GM12878 (cell line): ENCODE results near the gene KRT82. TPM values are rescaled to one million over a fixed set of nuclear protein-coding genes. Genes with fewer than 3 reads are reported as not detected.

Experiments used
- ATAC-seq: fragments of 200-7000 bp; cut with Tn5 transposase; 3 replicates; pipeline ENCODE4 v1.9.1; 2020; ENCODE audit warnings: mild to moderate bottlenecking, moderate library complexity
- BruUV-seq: library from RNA; stranded (reverse); fragments of 400-500 nt; replicated peaks from 2 replicates; lab custom pipeline; 2021; lab: Mats Ljungman, UMichigan
- CTCF ChIA-PET: fragments of 300-600 bp; sonication (Branson Sonifier 250); formaldehyde crosslinking; extraction: SDS; loops from one replicate; lab custom pipeline; 2021; ENCODE audit warnings: inconsistent platforms; lab: Yijun Ruan, JAX
- POLR2A ChIA-PET: fragments of 350-600 bp; formaldehyde crosslinking; extraction: SDS; loops from one replicate; lab custom pipeline; 2021; ENCODE audit warnings: inconsistent platforms; lab: Charles Lee
- RAD21 ChIA-PET: fragments of 300-600 bp; sonication (Branson Sonifier 250); formaldehyde crosslinking; loops from one replicate; lab custom pipeline; 2023; ENCODE audit warnings: antibody characterized with exemption; ENCODE audit not compliant: unreplicated experiment; lab: Charles Lee
- SMC1A ChIA-PET: fragments of 300-600 bp; sonication (Branson Sonifier 250); formaldehyde crosslinking; loops from one replicate; lab custom pipeline; 2023; ENCODE audit not compliant: unreplicated experiment, uncharacterized antibody; lab: Charles Lee
- DNase-seq: peaks from one replicate; pipeline ENCODE4 v3.0.0-alpha.2; 2011; ENCODE audit warnings: low read depth, low spot score
- FAIRE-seq: peaks from 3 replicates; lab custom pipeline; 2011; peaks lifted over from hg19 to GRCh38; lab: Jason Lieb, UNC
- H2AFZ ChIP-seq: 2 replicates; pipeline ENCODE4 v1.6.0; 2011; ENCODE audit warnings: low read depth, low read length, control low read depth; ENCODE audit not compliant: control insufficient read depth
- H3K27ac ChIP-seq: 2 replicates; pipeline ENCODE4 v1.5.1; 2011; ENCODE audit warnings: control low read depth; ENCODE audit not compliant: control insufficient read depth, insufficient read depth
- H3K27me3 ChIP-seq, 2 experiments: replicated peaks in 1 of 2; 2 replicates each; pipeline versions ENCODE4 v1.6.0 to v1.6.1; 2011; ENCODE audit warnings: low read length in 1 of 2; ENCODE audit not compliant: control insufficient read depth in 2 of 2, insufficient read depth in 2 of 2
- H3K36me3 ChIP-seq, 2 experiments: 2 replicates each; pipeline ENCODE4 v1.5.1; 2011; ENCODE audit warnings: low read length in 1 of 2; ENCODE audit not compliant: control insufficient read depth in 2 of 2, insufficient read depth in 2 of 2
- H3K4me1 ChIP-seq: 2 replicates; pipeline ENCODE4 v1.6.1; 2011; ENCODE audit warnings: mild to moderate bottlenecking, low read length, moderate library complexity, mixed read lengths; ENCODE audit not compliant: control insufficient read depth, insufficient read depth
- H3K4me2 ChIP-seq: 2 replicates; pipeline ENCODE4 v1.6.0; 2011; ENCODE audit warnings: control low read depth; ENCODE audit not compliant: control insufficient read depth, insufficient read depth
- H3K4me3 ChIP-seq: fragments of 200-600 bp; sonication (generic); 2 replicates; pipeline ENCODE4 v1.5.1; 2016
- H3K79me2 ChIP-seq: 2 replicates; pipeline ENCODE4 v1.6.0; 2011; ENCODE audit warnings: low read length; ENCODE audit not compliant: control insufficient read depth, insufficient read depth
- H3K9ac ChIP-seq: 2 replicates; pipeline ENCODE4 v1.8.0; 2011; ENCODE audit warnings: low read length, control low read depth, mixed read lengths; ENCODE audit not compliant: control insufficient read depth, insufficient read depth
- H3K9me3 ChIP-seq: replicated peaks from 3 replicates; pipeline ENCODE4 v1.5.1; 2011; ENCODE audit warnings: mild to moderate bottlenecking, low read length; ENCODE audit not compliant: control insufficient read depth, insufficient read depth
- H4K20me1 ChIP-seq: 2 replicates; pipeline ENCODE4 v1.6.0; 2011; ENCODE audit not compliant: control insufficient read depth, insufficient read depth
- CREM ChIP-seq: IDR thresholded peaks from 2 replicates; pipeline ENCODE4 v1.6.1; 2014; ENCODE audit warnings: antibody characterized with exemption, low read depth
- DPF2 ChIP-seq: fragments of 450-650 bp; IDR thresholded peaks from 2 replicates; pipeline ENCODE4 v1.6.1; 2017; ENCODE audit warnings: mild to moderate bottlenecking
- EP300 ChIP-seq, 2 experiments: fragments of 150-350 bp in 1 of 2; IDR thresholded peaks; 2 replicates each; pipeline ENCODE4 v1.6.1; 2011 to 2012; ENCODE audit warnings: low read depth in 2 of 2, low read length in 2 of 2, borderline replicate concordance in 1 of 2, improper control_type of control experiment in 1 of 2, inconsistent platforms in 1 of 2; ENCODE audit not compliant: control insufficient read depth in 1 of 2
- FOXM1 ChIP-seq: IDR thresholded peaks from 2 replicates; pipeline ENCODE4 v1.6.1; 2012; ENCODE audit warnings: low read depth, mild to moderate bottlenecking, inconsistent platforms, low read length, moderate library complexity
- IRF3 ChIP-seq: fragments of 450-650 bp; IDR thresholded peaks from 2 replicates; pipeline ENCODE4 v1.6.1; 2014; ENCODE audit warnings: mild to moderate bottlenecking
- KDM1A ChIP-seq: fragments of 200-600 bp; sonication (generic); IDR thresholded peaks from 2 replicates; pipeline ENCODE4 v1.6.1; 2016; ENCODE audit warnings: borderline replicate concordance
- LARP7 ChIP-seq: fragments of 450-650 bp; IDR thresholded peaks from 2 replicates; pipeline ENCODE4 v1.6.1; 2017; ENCODE audit warnings: mild to moderate bottlenecking
- POLR2A ChIP-seq: IDR thresholded peaks from 2 replicates; pipeline ENCODE4 v1.6.1; 2011; ENCODE audit warnings: low read depth, mild to moderate bottlenecking, low read length
- RELB ChIP-seq: fragments of 450-650 bp; IDR thresholded peaks from 2 replicates; pipeline ENCODE4 v1.6.1; 2017; ENCODE audit warnings: low read depth, mild to moderate bottlenecking, moderate library complexity
- SKIL ChIP-seq: fragments of 450-650 bp; IDR thresholded peaks from 2 replicates; pipeline ENCODE4 v1.6.1; 2017; ENCODE audit warnings: mild to moderate bottlenecking, low read depth, inconsistent platforms; ENCODE audit not compliant: poor library complexity, severe bottlenecking
- STAT1 ChIP-seq: fragments of 450-650 bp; conservative IDR thresholded peaks from 2 replicates; pipeline ENCODE4 v1.6.1; 2014; ENCODE audit warnings: antibody characterized with exemption, mild to moderate bottlenecking
- TCF12 ChIP-seq: IDR thresholded peaks from 2 replicates; pipeline ENCODE4 v1.6.1; 2011; ENCODE audit warnings: low read depth, mild to moderate bottlenecking, low read length
- TCF3 ChIP-seq: IDR thresholded peaks from 2 replicates; pipeline ENCODE4 v1.6.1; 2012; ENCODE audit warnings: low read depth, mild to moderate bottlenecking, low read length, borderline replicate concordance; ENCODE audit not compliant: insufficient read depth
- YY1 ChIP-seq: IDR thresholded peaks from 2 replicates; pipeline ENCODE4 v1.6.1; 2011; ENCODE audit warnings: low read depth, mild to moderate bottlenecking, low read length
- ZBTB11 ChIP-seq: fragments of 450-650 bp; formaldehyde crosslinking; IDR thresholded peaks from 2 replicates; pipeline ENCODE4 v1.5.0; 2022; ENCODE audit warnings: mild to moderate bottlenecking, missing genetic modification characterization
- ZNF207 ChIP-seq: fragments of 450-650 bp; IDR thresholded peaks from 2 replicates; pipeline ENCODE4 v1.6.1; 2014; ENCODE audit warnings: antibody characterized with exemption, mild to moderate bottlenecking, borderline replicate concordance
- ZZZ3 ChIP-seq: IDR thresholded peaks from 2 replicates; pipeline ENCODE4 v1.6.1; 2011; ENCODE audit warnings: low read depth; ENCODE audit not compliant: control insufficient read depth, insufficient read length
- WGBS: methylation state at CpG from one replicate; pipeline ENCODE4 v1.1.6; 2016; ENCODE audit warnings: low lambda C conversion rate; ENCODE audit not compliant: insufficient replicate concordance, insufficient coverage; ENCODE audit errors: missing lambda C conversion rate; 5-methylcytosine and 5-hydroxymethylcytosine counted together
- in situ Hi-C: fragments of 300-500 bp; cut with MboI; formaldehyde crosslinking; loops from 9 replicates; pipeline ENCODE4 v1.14.3; 2018; ENCODE audit warnings: mixed read lengths
- intact Hi-C: fragments of 100-400 bp; cut with micrococcal nuclease; formaldehyde crosslinking; loops from one replicate; pipeline ENCODE4 v1.14.2; 2022; ENCODE audit not compliant: unreplicated experiment
- polyA plus RNA-seq, 11 experiments: library from polyadenylated mRNA; depleted of rRNA in 4 of 11; unstranded in 6 of 11; stranded (reverse) in 5 of 11; fragments of >200 nt; fragmentation: Nextera tagmentation in 4 of 11; fragmentation: Illumina TruSeq in 1 of 11; extraction: Ambion mirVana in 4 of 11; extraction: Trizol in 1 of 11; gene quantifications; 1 replicate in 1 of 11; 2 replicates in 10 of 11; pipeline versions ENCODE4 v1.2.1 to v1.2.3, GENCODE V29; 2011 to 2016; ENCODE audit warnings: inconsistent platforms in 2 of 11, missing spikeins in 2 of 11, low read depth in 1 of 11
- total RNA-seq, 4 experiments: library from RNA; depleted of rRNA in 3 of 4; stranded (reverse); fragments of >200 nt in 3 of 4; fragmentation: Illumina TruSeq in 1 of 4; extraction: Trizol in 1 of 4; gene quantifications; 2 replicates each; pipeline versions ENCODE4 v1.2.1 to v1.2.3, GENCODE V29; 2013 to 2021

The KRT82 gene
- total and polyA plus RNA-seq, 10 of the 15 experiments (the other 5 are each of a cell fraction or from before 2014, with no cell fraction given), result not detected

GRCh38 chr12:52364901-52365489, 41.1 kb downstream of the KRT82 start:
- ChIA-PET POLR2A (no interaction called here), CTCF (interaction anchor here (1.5 to 1.7 kb wide), 2 partner anchors 9 to 10 kb away, joined by 4 read pairs; no protein-coding TSS in a partner anchor), SMC1A (no interaction called here), RAD21 (no interaction called here)
- FAIRE-seq (no peak), ATAC-seq (peak; percentile 36; the same call in 2 of the 3 replicates), DNase-seq (no peak)
- no TSS peak for BruUV-seq
- intact Hi-C loops (no loop called here), in situ Hi-C loops (no loop called here)
- Histone ChIP-seq H3K4me2 (no peak overlapping the region), H3K27ac (no peak overlapping the region), H3K79me2 (no peaks in the 10 kb centered on the region), H3K36me3 (no peaks in the 10 kb centered on the region), H3K4me3 (no peak overlapping the region), H3K9me3 (no peaks in the 10 kb centered on the region), H3K9ac (no peak overlapping the region), H4K20me1 (no peaks in the 10 kb centered on the region; the same call in 1 of the 2 replicates), H3K4me1 (no peaks in the 10 kb centered on the region), H3K27me3 (peaks cover 0 to 2% of the 10 kb centered on the region in 2 experiments; a peak in 2 of 4 replicates), H2AFZ (no peak overlapping the region)
- WGBS, result 11% methylated on average over 14 of the region's 14 CpGs
- no peak for TF ChIP-seq RELB
- TF ChIP-seq STAT1, result no peak
- no peak for TF ChIP-seq EP300 (IDR thresholded peaks at IDR 0.05; ENCODE audit: borderline replicate concordance in 1 of 2, control insufficient read depth in 1 of 2, low read depth in 2 of 2, low read length in 2 of 2)
- no peak for TF ChIP-seq SKIL
- TF ChIP-seq TCF12, result no peak
- no peak for TF ChIP-seq IRF3
- no peak for TF ChIP-seq YY1
- no peak for TF ChIP-seq DPF2
- TF ChIP-seq ZBTB11 (CRISPR knock-in tag), result no peak
- no peak for TF ChIP-seq ZZZ3
- TF ChIP-seq FOXM1, result no peak
- TF ChIP-seq POLR2A, result no peak
- no peak for TF ChIP-seq TCF3
- no peak for TF ChIP-seq ZNF207
- no peak for TF ChIP-seq KDM1A
- TF ChIP-seq CREM, result no peak
- no peak for TF ChIP-seq LARP7
